Endothelial cell of umbilical vein (primary cell): Measurements from ENCODE around the gene CNTRL. TPM values are rescaled to one million over a fixed set of nuclear protein-coding genes. Genes with fewer than 3 reads are reported as not detected.

ENCODE experiments used
- BruUV-seq: library from RNA; stranded (reverse); fragments of 400-500 nt; replicated peaks from 2 replicates; lab custom pipeline; 2021; lab: Mats Ljungman, UMichigan
- CTCF ChIA-PET: fragments of 300-600, 350-600 bp; sonication (Branson Sonifier 250); formaldehyde crosslinking; loops from one replicate; lab custom pipeline; 2021; ENCODE audit warnings: antibody characterized with exemption, inconsistent platforms; lab: Charles Lee
- POLR2A ChIA-PET: fragments of 300-600, 350-600 bp; sonication (Branson Sonifier 250); formaldehyde crosslinking; loops from one replicate; lab custom pipeline; 2021; ENCODE audit warnings: antibody characterized with exemption, inconsistent platforms; lab: Charles Lee
- DNase-seq: peaks from one replicate; pipeline ENCODE4 v3.0.0-alpha.2; 2011; ENCODE audit warnings: low read depth, low spot score
- FAIRE-seq: peaks from 2 replicates; lab custom pipeline; 2011; peaks lifted over from hg19 to GRCh38; lab: Jason Lieb, UNC
- H2AFZ ChIP-seq: 2 replicates; pipeline ENCODE4 v1.6.0; 2012; ENCODE audit warnings: low read depth, low read length, control low read depth, inconsistent platforms
- H3K27ac ChIP-seq: 2 replicates; pipeline ENCODE4 v1.5.1; 2011; ENCODE audit warnings: low read depth, mild to moderate bottlenecking, control low read depth, low read length, moderate library complexity; ENCODE audit not compliant: insufficient read depth
- H3K27me3 ChIP-seq, 2 experiments: 2 replicates each; pipeline versions ENCODE4 v1.6.0 to v1.6.1; 2011; ENCODE audit warnings: low read length in 2 of 2, mixed read lengths in 1 of 2; ENCODE audit not compliant: control insufficient read depth in 2 of 2, insufficient read depth in 2 of 2
- H3K36me3 ChIP-seq, 2 experiments: 2 replicates in 1 of 2; 3 replicates in 1 of 2; pipeline ENCODE4 v1.5.1; 2011; ENCODE audit warnings: low read length in 2 of 2, mild to moderate bottlenecking in 1 of 2, moderate library complexity in 1 of 2; ENCODE audit not compliant: control insufficient read depth in 2 of 2, insufficient read depth in 2 of 2; ENCODE audit errors: extremely low read depth in 1 of 2
- H3K4me1 ChIP-seq: 3 replicates; pipeline ENCODE4 v1.5.1; 2011; ENCODE audit warnings: mild to moderate bottlenecking, low read length; ENCODE audit not compliant: control insufficient read depth, insufficient read depth; ENCODE audit errors: extremely low read depth
- H3K4me2 ChIP-seq: 2 replicates; pipeline ENCODE4 v1.6.1; 2011; ENCODE audit warnings: low read length, control low read depth, mixed read lengths; ENCODE audit not compliant: insufficient read depth
- H3K4me3 ChIP-seq, 3 experiments: fragments of 200-600 bp in 1 of 3; sonication (generic), shearing (Covaris generic) in 1 of 3; replicated peaks in 1 of 3; 2 replicates each; pipeline ENCODE4 v1.5.1; 2011 to 2016; ENCODE audit warnings: control low read depth in 3 of 3, low read length in 3 of 3, mild to moderate bottlenecking in 2 of 3, inconsistent platforms in 1 of 3, low read depth in 1 of 3, moderate library complexity in 1 of 3; ENCODE audit not compliant: insufficient read depth in 1 of 3
- H3K79me2 ChIP-seq: 2 replicates; pipeline ENCODE4 v1.6.0; 2012; ENCODE audit warnings: low read length, inconsistent platforms; ENCODE audit not compliant: control insufficient read depth, insufficient read depth
- H3K9ac ChIP-seq: replicated peaks from 2 replicates; pipeline ENCODE3; 2011; ENCODE audit warnings: low read length, control low read depth; ENCODE audit not compliant: insufficient read depth; ENCODE audit errors: extremely low read depth
- H3K9me1 ChIP-seq: replicated peaks from 3 replicates; pipeline ENCODE4 v1.6.0; 2011; ENCODE audit warnings: mild to moderate bottlenecking, low read length; ENCODE audit not compliant: control insufficient read depth, insufficient read depth; ENCODE audit errors: extremely low read depth
- H3K9me3 ChIP-seq: replicated peaks from 2 replicates; pipeline ENCODE4 v1.5.1; 2012; ENCODE audit warnings: low read length, inconsistent platforms; ENCODE audit not compliant: control insufficient read depth, insufficient read depth
- H4K20me1 ChIP-seq: replicated peaks from 2 replicates; pipeline ENCODE3; 2011; ENCODE audit warnings: mild to moderate bottlenecking, low read length; ENCODE audit not compliant: control insufficient read depth, insufficient read depth; ENCODE audit errors: extremely low read depth
- EZH2 ChIP-seq: IDR thresholded peaks from 2 replicates; pipeline ENCODE4 v1.6.1; 2012; ENCODE audit warnings: borderline replicate concordance, low read depth, mild to moderate bottlenecking, moderate library complexity, low read length, inconsistent platforms; ENCODE audit not compliant: severe bottlenecking
- FOS ChIP-seq: IDR thresholded peaks from 2 replicates; pipeline ENCODE4 v1.6.1; 2011; ENCODE audit warnings: mild to moderate bottlenecking, low read length, moderate library complexity, borderline replicate concordance; ENCODE audit not compliant: insufficient read depth
- GATA2 ChIP-seq: IDR thresholded peaks from 2 replicates; pipeline ENCODE4 v1.7.0; 2011; ENCODE audit warnings: low read depth, mild to moderate bottlenecking, moderate library complexity, mixed read lengths, low read length; ENCODE audit not compliant: insufficient read length, insufficient read depth
- JUN ChIP-seq: IDR thresholded peaks from 2 replicates; pipeline ENCODE4 v1.6.1; 2011; ENCODE audit warnings: borderline replicate concordance, low read depth; ENCODE audit not compliant: insufficient read length, insufficient read depth
- MYC ChIP-seq: IDR thresholded peaks from one replicate; pipeline ENCODE4 v1.6.1; 2011; ENCODE audit warnings: mild to moderate bottlenecking, low read depth, low read length
- POLR2A ChIP-seq: IDR thresholded peaks from 2 replicates; pipeline ENCODE4 v1.6.1; 2012; ENCODE audit warnings: low read depth, mild to moderate bottlenecking, control low read depth, low read length
- POLR2AphosphoS5 ChIP-seq: IDR thresholded peaks from 2 replicates; pipeline ENCODE4 v1.6.1; 2012; ENCODE audit warnings: low read depth, mild to moderate bottlenecking, control low read depth, low read length, moderate library complexity; ENCODE audit not compliant: insufficient read depth
- dilution Hi-C: fragments of 300-500 bp; cut with MboI; formaldehyde crosslinking; loops from one replicate; pipeline ENCODE4 v1.15.0; 2019; ENCODE audit warnings: low sequenced_read_pairs; ENCODE audit not compliant: extremely low pct_ligation_motif_present
- intact Hi-C: fragments of 100-400 bp; cut with micrococcal nuclease; formaldehyde crosslinking; loops from one replicate; pipeline ENCODE4 v1.10.0; 2022
- polyA plus RNA-seq, 4 experiments: library from polyadenylated mRNA; depleted of rRNA in 3 of 4; stranded (reverse) in 3 of 4; unstranded in 1 of 4; fragments of >200 nt; gene quantifications; 2 replicates each; pipeline versions ENCODE4 v1.2.1 to v1.2.3, GENCODE V29; 2011 to 2012; ENCODE audit warnings: missing spikeins in 1 of 4
- total RNA-seq: library from RNA; stranded (reverse); gene quantifications from 2 replicates; pipeline ENCODE4 v1.2.3, GENCODE V29; 2021
- TF ChIP-seq, protein P1 (sequence below), 2 donors: IDR thresholded peaks; 1 replicate in 1 of 2; 2 replicates in 1 of 2; pipeline ENCODE4 v1.5.1; 2011; ENCODE audit warnings: low read length in 2 of 2, mild to moderate bottlenecking in 2 of 2, moderate library complexity in 2 of 2, control low read depth in 1 of 2, inconsistent platforms in 1 of 2, low read depth in 1 of 2; ENCODE audit not compliant: insufficient read depth in 1 of 2; ENCODE audit errors: extremely low read depth in 1 of 2
- TF ChIP-seq, protein P2 (sequence below): IDR thresholded peaks from 2 replicates; pipeline ENCODE4 v1.6.1; 2011; ENCODE audit not compliant: insufficient read depth, insufficient read length

CNTRL gene
- total and polyA plus RNA-seq, 2 donors (not counting 3 experiments of a cell fraction or from before 2014, with no cell fraction given), result 6.1 to 21.8 TPM

DNA sequence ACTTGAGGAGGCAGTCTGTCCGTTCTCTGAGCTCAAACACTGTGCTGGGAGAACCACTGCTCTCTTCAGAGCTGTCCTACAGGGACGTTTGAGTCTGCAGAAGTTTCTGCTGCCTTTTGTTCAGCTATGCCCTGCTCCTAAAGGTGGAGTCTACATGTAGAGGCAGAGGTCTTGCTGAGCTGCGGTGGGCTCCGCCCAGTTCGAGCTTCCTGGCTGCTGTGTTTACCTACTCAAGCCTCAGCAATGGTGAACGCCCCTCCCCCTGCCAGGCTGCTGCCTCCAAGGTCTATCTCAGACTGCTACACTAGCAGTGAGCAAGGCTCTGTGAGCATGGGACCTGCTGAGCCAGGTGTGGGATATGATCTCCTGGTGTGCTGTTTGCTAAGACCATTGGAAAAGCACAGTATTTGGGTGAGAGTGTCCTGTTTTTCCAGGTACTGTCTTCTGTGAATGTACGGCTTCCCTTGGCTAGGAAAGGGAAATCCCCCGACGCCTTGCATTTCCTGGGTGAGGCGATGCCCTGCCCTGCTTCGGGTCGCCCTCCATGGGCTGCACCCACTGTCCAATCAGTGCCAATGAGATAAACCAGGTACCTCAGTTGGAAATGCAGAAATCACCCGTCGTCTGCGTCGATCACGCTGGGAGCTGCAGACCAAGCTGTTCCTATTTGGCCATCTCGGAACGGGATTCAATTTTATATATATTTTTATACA, 58.5 kb downstream of the CNTRL start:
- H3K27ac ChIP-seq, result no peak overlapping the region
- POLR2A ChIA-PET, result no interaction called here
- BruUV-seq, result no TSS peak

More for the DNA sequence above, 58.5 kb downstream of the CNTRL start:
- Histone ChIP-seq H3K4me1 (no peaks in the 10 kb centered on the region), H3K9me1 (no peaks in the 10 kb centered on the region), H3K36me3 (no peaks in the 10 kb centered on the region), H3K9me3 (no peaks in the 10 kb centered on the region), H4K20me1 (no peaks in the 10 kb centered on the region), H3K4me2 (no peak overlapping the region), H3K79me2 (no peaks in the 10 kb centered on the region), H3K9ac (no peak overlapping the region), H3K27me3 (no peaks in the 10 kb centered on the region), H2AFZ (no peak overlapping the region), H3K4me3 (no peak overlapping the region)
- CTCF ChIA-PET, result no interaction called here
- dilution Hi-C loops, result no loop called here
- DNase-seq (no peak), FAIRE-seq (no peak)
- TF ChIP-seq MYC, result no peak
- TF ChIP-seq, protein P1, sequence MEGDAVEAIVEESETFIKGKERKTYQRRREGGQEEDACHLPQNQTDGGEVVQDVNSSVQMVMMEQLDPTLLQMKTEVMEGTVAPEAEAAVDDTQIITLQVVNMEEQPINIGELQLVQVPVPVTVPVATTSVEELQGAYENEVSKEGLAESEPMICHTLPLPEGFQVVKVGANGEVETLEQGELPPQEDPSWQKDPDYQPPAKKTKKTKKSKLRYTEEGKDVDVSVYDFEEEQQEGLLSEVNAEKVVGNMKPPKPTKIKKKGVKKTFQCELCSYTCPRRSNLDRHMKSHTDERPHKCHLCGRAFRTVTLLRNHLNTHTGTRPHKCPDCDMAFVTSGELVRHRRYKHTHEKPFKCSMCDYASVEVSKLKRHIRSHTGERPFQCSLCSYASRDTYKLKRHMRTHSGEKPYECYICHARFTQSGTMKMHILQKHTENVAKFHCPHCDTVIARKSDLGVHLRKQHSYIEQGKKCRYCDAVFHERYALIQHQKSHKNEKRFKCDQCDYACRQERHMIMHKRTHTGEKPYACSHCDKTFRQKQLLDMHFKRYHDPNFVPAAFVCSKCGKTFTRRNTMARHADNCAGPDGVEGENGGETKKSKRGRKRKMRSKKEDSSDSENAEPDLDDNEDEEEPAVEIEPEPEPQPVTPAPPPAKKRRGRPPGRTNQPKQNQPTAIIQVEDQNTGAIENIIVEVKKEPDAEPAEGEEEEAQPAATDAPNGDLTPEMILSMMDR (IDR thresholded peaks at IDR 0.05; ENCODE audit: extremely low read depth in 1 of 2, insufficient read depth in 1 of 2, low read depth in 1 of 2, low read length in 2 of 2), result no peak
- TF ChIP-seq POLR2AphosphoS5, result no peak
- TF ChIP-seq POLR2A, result no peak
- no peak for TF ChIP-seq FOS
- TF ChIP-seq, protein P2, sequence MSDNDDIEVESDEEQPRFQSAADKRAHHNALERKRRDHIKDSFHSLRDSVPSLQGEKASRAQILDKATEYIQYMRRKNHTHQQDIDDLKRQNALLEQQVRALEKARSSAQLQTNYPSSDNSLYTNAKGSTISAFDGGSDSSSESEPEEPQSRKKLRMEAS, result no peak
- TF ChIP-seq EZH2, result no peak
- no peak for TF ChIP-seq GATA2
- TF ChIP-seq JUN, result no peak
- intact Hi-C loops, result no loop called here
